BLaER1 (cell line): ENCODE measurements around the gene GPR158.

Experiments used
- H3K27ac ChIP-seq: shearing (Covaris generic); formaldehyde crosslinking; 2 replicates; pipeline ENCODE4 v1.8.1; 2022
- H3K27me3 ChIP-seq: shearing (Covaris generic); formaldehyde crosslinking; 2 replicates; pipeline ENCODE4 v1.8.1; 2022
- H3K36me3 ChIP-seq: shearing (Covaris generic); formaldehyde crosslinking; 2 replicates; pipeline ENCODE4 v1.8.1; 2022
- H3K4me1 ChIP-seq: shearing (Covaris generic); formaldehyde crosslinking; 2 replicates; pipeline ENCODE4 v1.8.1; 2022
- H3K4me2 ChIP-seq: shearing (Covaris generic); formaldehyde crosslinking; 2 replicates; pipeline ENCODE4 v1.8.1; 2022
- H3K4me3 ChIP-seq: shearing (Covaris generic); formaldehyde crosslinking; 2 replicates; pipeline ENCODE4 v1.8.1; 2022
- H3K9ac ChIP-seq: shearing (Covaris generic); formaldehyde crosslinking; 2 replicates; pipeline ENCODE4 v1.8.1; 2022
- H3K9me3 ChIP-seq: shearing (Covaris generic); formaldehyde crosslinking; 2 replicates; pipeline ENCODE4 v1.8.1; 2022
- H4K20me1 ChIP-seq: shearing (Covaris generic); formaldehyde crosslinking; 2 replicates; pipeline ENCODE4 v1.8.1; 2022
- Cebpa-rat ChIP-seq: shearing (Covaris generic); IDR thresholded peaks from 2 replicates; pipeline ENCODE4 v1.8.1; 2022

The GPR158 gene

DNA sequence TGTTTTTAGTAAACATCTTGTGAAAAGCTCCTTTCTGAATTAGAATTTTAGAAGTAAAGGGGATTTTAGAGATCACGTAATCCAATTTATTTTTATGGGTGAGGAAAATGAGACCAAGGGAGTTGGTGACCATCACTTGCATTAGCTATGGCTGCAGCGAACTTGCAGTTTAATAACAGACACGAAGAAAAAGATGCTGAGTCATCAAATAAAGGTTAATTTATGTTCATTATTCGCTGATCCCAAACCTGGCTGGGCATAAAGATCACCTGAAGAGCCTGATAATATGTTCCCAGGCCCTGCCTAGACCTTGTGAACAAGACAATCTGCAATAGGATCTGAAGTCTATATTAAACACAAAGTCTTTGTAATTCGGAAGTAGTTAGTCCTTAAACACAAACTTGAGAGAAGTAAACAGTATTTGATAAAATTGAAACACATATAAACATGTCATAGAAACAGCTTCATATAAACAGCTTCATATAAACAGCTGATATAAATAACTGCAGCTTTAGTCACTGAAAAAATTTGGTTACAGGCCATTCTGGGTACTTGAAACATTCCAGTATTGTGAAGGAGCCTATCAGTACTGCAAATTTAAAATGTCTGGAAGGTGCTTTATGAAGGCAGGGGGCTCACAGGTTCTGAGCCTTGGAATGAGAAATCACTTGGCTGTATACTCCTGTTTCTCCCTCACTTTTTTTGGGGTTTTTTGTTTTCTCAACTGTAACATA is 16.5 kb downstream of the GPR158 start:
- H3K4me2 ChIP-seq, result no peak overlapping the region
- no peaks in the 10 kb centered on the region for H4K20me1 ChIP-seq
- no peak overlapping the region for H3K27ac ChIP-seq
- no peaks in the 10 kb centered on the region for H3K27me3 ChIP-seq
- H3K4me1 ChIP-seq, result no peaks in the 10 kb centered on the region
- peaks cover 4% of the 10 kb centered on the region; the same call in 1 of the 2 replicates for H3K9me3 ChIP-seq
- H3K9ac ChIP-seq, result no peak overlapping the region
- H3K36me3 ChIP-seq, result no peaks in the 10 kb centered on the region
- no peak overlapping the region for H3K4me3 ChIP-seq
- TF ChIP-seq Cebpa-rat, result no peak

DNA sequence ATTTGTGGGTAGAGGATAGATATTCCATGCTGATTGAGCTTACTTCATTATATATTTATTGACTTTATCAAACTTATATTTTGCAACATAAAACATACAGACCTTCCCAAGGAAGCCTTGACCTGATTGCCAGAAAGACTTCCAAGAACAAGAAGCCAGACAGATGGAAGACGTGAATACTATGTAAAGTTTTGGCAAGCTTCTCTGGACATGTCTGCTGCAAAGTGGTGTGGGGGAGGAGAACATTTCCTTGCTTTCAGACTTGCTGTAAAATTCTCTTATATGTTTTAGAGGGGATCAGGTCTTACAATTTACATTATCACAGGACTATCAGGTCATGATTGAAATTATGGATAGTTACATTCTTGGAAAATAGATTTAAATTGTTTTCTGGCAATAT is 23.4 kb downstream of the GPR158 start:
- no peaks in the 10 kb centered on the region for H3K9me3 ChIP-seq

DNA sequence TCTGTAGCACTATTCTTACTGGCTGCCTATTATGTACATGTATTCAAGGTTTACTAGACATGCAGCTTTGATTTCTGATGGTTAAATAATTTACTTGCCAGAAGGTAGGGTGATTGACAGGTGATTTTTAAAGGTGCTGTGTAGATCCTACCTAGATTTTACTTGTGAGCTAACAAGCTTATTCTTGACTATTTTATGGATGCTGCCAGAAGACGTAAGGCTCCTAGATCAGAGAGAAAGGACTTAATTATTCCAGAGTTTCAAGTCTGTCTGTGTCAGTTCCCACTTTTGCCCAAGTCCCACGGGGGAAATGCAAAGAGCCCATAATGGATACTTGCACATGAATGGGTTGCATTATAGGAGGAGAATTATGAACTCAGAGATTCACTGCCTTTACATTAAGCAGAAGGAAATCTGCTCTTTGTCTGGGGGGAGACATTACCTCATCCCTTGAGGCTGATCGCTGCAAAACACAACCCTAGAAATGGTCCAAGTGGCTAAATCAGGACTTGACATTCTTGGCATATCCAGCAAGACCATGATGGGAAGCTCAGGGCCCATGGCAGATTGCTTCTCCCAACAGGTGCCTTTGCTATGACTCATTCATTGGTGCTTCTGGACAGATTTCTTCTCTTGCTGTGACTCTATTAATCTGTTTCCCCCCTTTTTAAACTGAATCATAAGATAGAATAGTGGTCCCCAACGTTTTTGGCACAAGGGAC is 32.1 kb downstream of the GPR158 start:
- Histone ChIP-seq H3K27me3 (no peaks in the 10 kb centered on the region), H3K27ac (no peak overlapping the region), H4K20me1 (no peaks in the 10 kb centered on the region), H3K9ac (no peak overlapping the region), H3K4me3 (no peak overlapping the region), H3K4me2 (no peak overlapping the region), H3K4me1 (no peaks in the 10 kb centered on the region), H3K36me3 (no peaks in the 10 kb centered on the region), H3K9me3 (no peaks in the 10 kb centered on the region)
- TF ChIP-seq Cebpa-rat, result no peak

More for the DNA sequence above, 23.4 kb downstream of the GPR158 start:
- Histone ChIP-seq H3K27ac (no peak overlapping the region), H3K27me3 (no peaks in the 10 kb centered on the region), H3K36me3 (no peaks in the 10 kb centered on the region), H3K4me2 (no peak overlapping the region), H3K4me3 (no peak overlapping the region), H3K4me1 (no peaks in the 10 kb centered on the region), H4K20me1 (no peaks in the 10 kb centered on the region), H3K9ac (no peak overlapping the region)
- TF ChIP-seq Cebpa-rat, result no peak

DNA sequence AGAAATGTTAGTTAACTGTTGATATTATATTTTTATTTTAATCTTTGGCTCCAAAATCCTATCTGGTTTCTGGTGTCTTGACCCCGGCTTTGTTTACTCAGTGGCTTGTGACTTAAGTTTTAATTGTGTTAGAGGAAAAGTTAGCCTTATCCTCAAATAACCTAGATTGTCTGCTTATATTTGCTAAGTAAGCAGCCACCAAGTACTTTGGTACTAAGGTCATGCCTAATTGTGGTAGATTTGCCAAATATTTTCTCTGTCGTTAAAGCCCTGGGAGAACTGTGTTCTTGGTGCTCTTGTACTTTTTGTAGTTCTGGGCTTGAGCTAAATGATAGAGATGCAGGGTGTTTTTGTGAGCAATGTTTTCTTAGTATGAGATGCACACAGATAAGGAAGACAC is 34.8 kb downstream of the GPR158 start:
- H3K9ac ChIP-seq, result no peak overlapping the region
- no peak for TF ChIP-seq Cebpa-rat
- H3K4me2 ChIP-seq, result no peak overlapping the region
- no peak overlapping the region for H3K27ac ChIP-seq
- H3K27me3 ChIP-seq, result no peaks in the 10 kb centered on the region
- no peaks in the 10 kb centered on the region for H4K20me1 ChIP-seq
- H3K4me1 ChIP-seq, result no peaks in the 10 kb centered on the region
- H3K4me3 ChIP-seq, result no peak overlapping the region
- no peaks in the 10 kb centered on the region for H3K36me3 ChIP-seq
- no peaks in the 10 kb centered on the region for H3K9me3 ChIP-seq

DNA sequence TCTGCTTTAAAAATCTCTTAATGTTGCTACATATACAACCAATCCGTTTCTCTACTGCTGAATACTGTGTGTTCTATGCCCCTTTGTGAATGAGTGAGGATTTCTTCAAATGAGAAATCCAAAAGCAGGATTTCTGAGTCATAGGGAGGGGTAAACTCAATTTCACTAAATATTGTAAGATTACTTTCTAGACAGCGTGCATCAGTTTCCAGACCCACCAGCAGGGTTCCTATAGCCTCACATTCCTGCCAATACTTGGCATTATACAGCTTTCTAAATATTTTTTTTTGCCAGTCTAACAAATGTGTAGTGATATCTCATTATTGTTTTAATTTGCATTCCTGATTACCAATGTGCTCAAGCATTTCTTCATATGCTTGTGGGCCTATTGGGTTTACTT is 35.5 kb downstream of the GPR158 start:
- H3K27me3 ChIP-seq, result no peaks in the 10 kb centered on the region
- H3K27ac ChIP-seq, result no peak overlapping the region
- no peak for TF ChIP-seq Cebpa-rat
- H3K4me3 ChIP-seq, result no peak overlapping the region
- no peaks in the 10 kb centered on the region for H3K9me3 ChIP-seq
- no peak overlapping the region for H3K9ac ChIP-seq
- no peaks in the 10 kb centered on the region for H3K36me3 ChIP-seq
- H4K20me1 ChIP-seq, result no peaks in the 10 kb centered on the region
- no peaks in the 10 kb centered on the region for H3K4me1 ChIP-seq
- no peak overlapping the region for H3K4me2 ChIP-seq

DNA sequence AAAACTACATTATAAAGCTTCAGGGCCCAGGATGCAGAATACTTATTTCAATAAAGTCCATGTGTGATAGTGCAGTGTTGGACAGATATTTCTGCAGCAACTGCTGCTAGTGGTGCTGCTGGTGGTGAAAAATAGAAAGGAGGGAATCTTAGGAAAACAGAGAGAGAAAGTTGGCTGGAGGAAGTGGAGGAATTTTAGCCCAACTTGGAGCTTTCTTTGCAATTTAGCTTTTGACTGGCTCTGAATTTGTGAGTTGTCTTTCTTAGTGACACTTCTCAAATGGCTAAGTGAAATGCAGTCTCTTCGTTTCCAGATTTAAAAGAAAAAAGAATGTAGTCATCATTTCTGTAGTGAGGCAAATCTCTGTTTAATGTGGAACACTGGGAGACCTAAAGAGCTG is 45.4 kb downstream of the GPR158 start:
- Histone ChIP-seq H3K4me3 (no peak overlapping the region), H3K9me3 (no peaks in the 10 kb centered on the region), H3K4me1 (no peaks in the 10 kb centered on the region), H3K27me3 (no peaks in the 10 kb centered on the region), H3K27ac (no peak overlapping the region), H3K36me3 (no peaks in the 10 kb centered on the region), H4K20me1 (no peaks in the 10 kb centered on the region), H3K9ac (no peak overlapping the region), H3K4me2 (no peak overlapping the region)
- no peak for TF ChIP-seq Cebpa-rat

DNA sequence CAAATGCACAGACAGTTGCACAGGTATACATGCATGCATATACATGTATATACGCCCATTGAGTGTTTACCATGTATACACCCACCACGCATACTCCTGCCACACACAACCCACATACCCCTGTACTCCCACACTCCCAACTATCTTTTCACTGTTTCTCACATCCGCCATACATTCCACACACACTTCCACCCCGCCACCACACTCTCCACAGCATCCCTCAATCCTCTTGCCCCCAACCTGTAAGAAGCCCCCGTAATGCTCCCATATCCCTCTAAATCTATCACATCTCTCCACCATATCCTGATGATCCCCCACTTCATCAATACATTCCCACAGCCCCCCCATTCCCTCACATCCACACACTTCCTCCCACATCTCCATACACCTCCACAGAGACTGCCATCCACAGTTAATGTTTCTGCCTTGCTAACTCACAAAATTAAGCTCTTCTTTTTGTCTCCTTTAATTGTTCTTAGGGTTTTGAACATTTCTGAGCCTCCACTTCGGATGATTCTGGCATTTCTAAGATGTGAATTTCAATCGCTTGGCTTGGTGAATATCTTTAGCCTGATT is 47.4 kb downstream of the GPR158 start:
- no peaks in the 10 kb centered on the region for H3K4me1 ChIP-seq
- no peak overlapping the region for H3K4me3 ChIP-seq
- no peaks in the 10 kb centered on the region for H4K20me1 ChIP-seq
- no peaks in the 10 kb centered on the region for H3K9me3 ChIP-seq
- H3K27me3 ChIP-seq, result no peaks in the 10 kb centered on the region
- H3K27ac ChIP-seq, result no peak overlapping the region
- no peak overlapping the region for H3K9ac ChIP-seq
- no peak overlapping the region for H3K4me2 ChIP-seq
- no peak for TF ChIP-seq Cebpa-rat
- H3K36me3 ChIP-seq, result no peaks in the 10 kb centered on the region

DNA sequence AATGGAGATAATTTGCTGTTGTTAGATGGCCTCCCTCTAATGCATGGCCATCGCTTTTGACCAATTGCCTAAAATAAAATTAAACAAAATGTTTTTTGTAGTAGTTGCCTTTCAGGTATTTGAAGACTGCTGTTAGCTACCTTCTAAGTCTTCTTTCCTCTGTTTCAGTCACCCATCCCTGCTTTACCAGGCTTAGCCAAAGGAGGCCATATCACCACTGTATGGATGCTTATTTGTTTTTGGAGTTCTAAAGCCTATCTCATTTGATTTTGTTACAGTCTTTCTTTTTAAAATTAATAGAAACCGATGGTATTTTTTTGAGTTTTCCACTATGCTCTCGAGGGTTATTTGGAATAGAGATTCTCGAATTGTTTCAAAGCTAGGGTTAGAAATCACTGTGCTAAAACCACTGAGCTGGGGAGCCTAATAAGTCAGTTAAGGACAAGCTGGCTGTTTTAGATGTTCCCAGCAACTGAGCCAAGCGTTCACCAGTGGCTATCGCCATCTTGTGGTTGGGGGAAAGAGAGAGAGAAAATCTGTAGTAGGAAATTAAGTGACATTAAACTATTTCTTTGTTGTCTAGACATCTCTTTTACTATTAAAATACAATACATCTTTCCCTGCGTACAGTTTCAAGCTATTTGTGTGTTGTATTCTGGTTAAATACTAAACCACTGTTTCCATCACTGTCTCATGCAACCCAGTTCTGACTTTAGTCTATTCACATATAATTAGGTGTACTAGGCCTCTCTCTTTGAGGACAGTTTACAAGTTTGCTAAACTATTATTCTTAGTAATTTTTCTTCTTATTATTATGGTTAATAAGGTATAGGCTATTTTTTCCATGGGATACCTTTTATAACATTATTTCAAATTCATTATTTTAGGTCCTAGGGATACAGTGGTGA is 52.2 kb downstream of the GPR158 start:
- Histone ChIP-seq H3K9ac (no peak overlapping the region), H3K4me2 (no peak overlapping the region), H4K20me1 (no peaks in the 10 kb centered on the region), H3K4me1 (no peaks in the 10 kb centered on the region), H3K9me3 (no peaks in the 10 kb centered on the region), H3K27me3 (no peaks in the 10 kb centered on the region), H3K27ac (no peak overlapping the region), H3K4me3 (no peak overlapping the region), H3K36me3 (no peaks in the 10 kb centered on the region)
- TF ChIP-seq Cebpa-rat, result no peak

DNA sequence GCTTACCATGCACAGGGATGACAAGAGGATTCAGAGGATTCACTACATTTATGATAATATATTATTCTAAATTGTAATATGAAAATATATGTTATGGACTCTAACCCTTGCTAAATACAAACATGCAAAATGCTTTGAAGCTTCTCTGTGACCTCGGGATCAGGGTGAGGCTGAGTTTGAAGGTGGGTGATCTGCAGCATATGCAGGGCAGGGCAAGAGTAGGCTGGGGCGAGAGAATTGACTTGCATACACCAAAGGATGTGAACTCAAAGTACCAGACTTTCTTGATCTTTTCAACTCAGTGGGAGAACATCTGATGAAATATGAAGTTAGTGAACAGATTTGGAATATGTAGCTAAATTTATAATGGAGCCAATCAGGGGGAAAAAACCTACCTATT is 57.0 kb downstream of the GPR158 start:
- no peak for TF ChIP-seq Cebpa-rat
- Histone ChIP-seq H3K9me3 (no peaks in the 10 kb centered on the region), H4K20me1 (no peaks in the 10 kb centered on the region), H3K27ac (no peak overlapping the region), H3K27me3 (no peaks in the 10 kb centered on the region), H3K9ac (no peak overlapping the region), H3K4me2 (no peak overlapping the region), H3K4me3 (no peak overlapping the region), H3K4me1 (no peaks in the 10 kb centered on the region), H3K36me3 (no peaks in the 10 kb centered on the region)
